ENCODE measurements around the gene JOSD1.

The JOSD1 gene

GRCh38 chr22:38700789-38701628, at the start of gene JOSD1:
Gene JOSD1, minus strand, starts transcription at chr22:38700943. Its CDS starts 956 bp downstream, at chr22:38699987.
- DNase-seq = peak; percentile 70

- no peak for DNase-seq
Observed at GRCh38 chr22:38750104-38750503, 49.4 kb upstream of the JOSD1 start.

- no peak for DNase-seq
Observed at GRCh38 chr22:38748487-38749136, 47.9 kb upstream of the JOSD1 start.

- DNase-seq = no peak
Observed at GRCh38 chr22:38745676-38746460, 45.1 kb upstream of the JOSD1 start.

GRCh38 chr22:38744981-38745380, 44.2 kb upstream of the JOSD1 start:
- no peak for DNase-seq

GRCh38 chr22:38742176-38742942, 41.6 kb upstream of the JOSD1 start:
- no peak for DNase-seq

- DNase-seq = no peak
Observed at GRCh38 chr22:38741576-38741975, 40.8 kb upstream of the JOSD1 start.

GRCh38 chr22:38741166-38741565, 40.4 kb upstream of the JOSD1 start:
- no peak for DNase-seq

- DNase-seq = no peak
Observed at GRCh38 chr22:38740754-38741153, 40.0 kb upstream of the JOSD1 start.

- no peak for DNase-seq
Observed at GRCh38 chr22:38740116-38740723, 39.5 kb upstream of the JOSD1 start.

- DNase-seq = no peak
Observed at GRCh38 chr22:38739300-38740055, 38.7 kb upstream of the JOSD1 start.

GRCh38 chr22:38738475-38739070, 37.8 kb upstream of the JOSD1 start:
- no peak for DNase-seq

GRCh38 chr22:38737302-38738060, 36.7 kb upstream of the JOSD1 start:
- no peak for DNase-seq

GRCh38 chr22:38736257-38736570, 35.5 kb upstream of the JOSD1 start:
- DNase-seq = no peak

- DNase-seq = no peak
Observed at GRCh38 chr22:38735465-38736256, 34.9 kb upstream of the JOSD1 start.

GRCh38 chr22:38735126-38735464, 34.4 kb upstream of the JOSD1 start:
- no peak for DNase-seq

GRCh38 chr22:38734421-38735100, 33.8 kb upstream of the JOSD1 start:
- DNase-seq = no peak

- no peak for DNase-seq
Observed at GRCh38 chr22:38733724-38734381, 33.1 kb upstream of the JOSD1 start.

GRCh38 chr22:38733329-38733723, 32.6 kb upstream of the JOSD1 start:
- DNase-seq = peak; percentile 64
